Activated gamma-delta T cell (primary cell): ENCODE measurements around the gene SFTPA2.
"Not testable (repeated sequence)": the region's sequence is repeated elsewhere in the genome, so short reads cannot be mapped to it uniquely, and the experiment has no call there.

Experiments
- DNase-seq: peaks from one replicate; lab custom pipeline; 2025; lab: John Stamatoyannopoulos, UW
- total RNA-seq, 2 donors: gene quantifications; one replicate each; lab custom pipeline; 2026; lab: John Stamatoyannopoulos, UW

Gene SFTPA2
- 0 reads per million in 2 donors for total RNA-seq

GRCh38 chr10:79560160-79560709, at the start of gene SFTPA2:
Gene SFTPA2, minus strand, starts transcription at chr10:79560407. Its CDS starts 924 bp downstream, at chr10:79559483.
- DNase-seq: no peak

- DNase-seq: no peak
These were observed 48.5 kb upstream of the SFTPA2 start for GRCh38 chr10:79608505-79609375.

GRCh38 chr10:79605308-79605707, 45.1 kb upstream of the SFTPA2 start:
- DNase-seq: no peak

GRCh38 chr10:79604294-79604693, 44.1 kb upstream of the SFTPA2 start:
- no peak for DNase-seq

- no peak for DNase-seq
These were observed 42.7 kb upstream of the SFTPA2 start for GRCh38 chr10:79602953-79603352.

- no peak for DNase-seq
These were observed 41.7 kb upstream of the SFTPA2 start for GRCh38 chr10:79601939-79602338.

GRCh38 chr10:79599644-79600043, 39.4 kb upstream of the SFTPA2 start:
- not testable (repeated sequence) for DNase-seq

GRCh38 chr10:79595510-79595909, 35.3 kb upstream of the SFTPA2 start:
- DNase-seq: no peak

- not testable (repeated sequence) for DNase-seq
These were observed 34.4 kb upstream of the SFTPA2 start for GRCh38 chr10:79594565-79594964.

GRCh38 chr10:79593377-79593776, 33.2 kb upstream of the SFTPA2 start:
- DNase-seq: no peak

GRCh38 chr10:79588800-79589199, 28.6 kb upstream of the SFTPA2 start:
- no peak for DNase-seq

GRCh38 chr10:79586933-79587332, 26.7 kb upstream of the SFTPA2 start:
- DNase-seq: no peak

- no peak for DNase-seq
These were observed 25.8 kb upstream of the SFTPA2 start for GRCh38 chr10:79585870-79586527.

- DNase-seq: no peak
These were observed 23.3 kb upstream of the SFTPA2 start for GRCh38 chr10:79583488-79584024.

- not testable (repeated sequence) for DNase-seq
These were observed 22.7 kb upstream of the SFTPA2 start for GRCh38 chr10:79582954-79583353.

- no peak for DNase-seq
These were observed 21.9 kb upstream of the SFTPA2 start for GRCh38 chr10:79582096-79582495.

GRCh38 chr10:79581044-79581443, 20.8 kb upstream of the SFTPA2 start:
- no peak for DNase-seq

- DNase-seq: no peak
These were observed 19.2 kb upstream of the SFTPA2 start for GRCh38 chr10:79579361-79579760.

GRCh38 chr10:79570624-79571023, 10.4 kb upstream of the SFTPA2 start:
- not testable (repeated sequence) for DNase-seq

GRCh38 chr10:79563426-79563825, 3.2 kb upstream of the SFTPA2 start:
- no peak for DNase-seq

- DNase-seq: no peak
These were observed 2.0 kb upstream of the SFTPA2 start for GRCh38 chr10:79562135-79562756.

- no peak for DNase-seq
These were observed 1.1 kb upstream of the SFTPA2 start for GRCh38 chr10:79561257-79561656.
